Calu3 (cell line): Measurements from ENCODE around the gene MPV17L2. TPM values are rescaled to one million over a fixed set of nuclear protein-coding genes. Genes with fewer than 3 reads are reported as not detected.

Experiments used
- BruUV-seq: library from RNA; stranded (reverse); fragments of 400-500 nt; replicated peaks from 2 replicates; lab custom pipeline; 2021; lab: Mats Ljungman, UMichigan
- CTCF ChIA-PET: fragments of 300-600 bp; sonication (Branson Sonifier 250); formaldehyde crosslinking; loops from one replicate; lab custom pipeline; 2022; ENCODE audit warnings: antibody characterized with exemption; lab: Charles Lee
- DNase-seq: peaks from one replicate; pipeline ENCODE4 v3.0.0; 2022
- H3K27ac Mint-ChIP-seq: one replicate; pipeline ENCODE4 v1.8.0; 2022; ENCODE audit warnings: mixed read lengths; ENCODE audit not compliant: unreplicated experiment
- H3K27me3 Mint-ChIP-seq: one replicate; pipeline ENCODE4 v1.8.0; 2022; ENCODE audit warnings: mixed read lengths; ENCODE audit not compliant: unreplicated experiment
- H3K36me3 Mint-ChIP-seq: one replicate; pipeline ENCODE4 v1.8.0; 2022; ENCODE audit warnings: mild to moderate bottlenecking, moderate library complexity, mixed read lengths; ENCODE audit not compliant: insufficient read depth, unreplicated experiment
- H3K4me1 Mint-ChIP-seq: one replicate; pipeline ENCODE4 v1.8.0; 2022; ENCODE audit warnings: mild to moderate bottlenecking, low read depth, mixed read lengths; ENCODE audit not compliant: unreplicated experiment
- H3K4me3 Mint-ChIP-seq: one replicate; pipeline ENCODE4 v1.8.0; 2022; ENCODE audit warnings: mild to moderate bottlenecking, low read depth, moderate library complexity, mixed read lengths; ENCODE audit not compliant: unreplicated experiment
- H3K9me3 Mint-ChIP-seq: one replicate; pipeline ENCODE4 v1.8.0; 2022; ENCODE audit warnings: low read depth, mixed read lengths; ENCODE audit not compliant: unreplicated experiment
- intact Hi-C: fragments of 100-400 bp; cut with micrococcal nuclease; formaldehyde crosslinking; loops from one replicate; pipeline ENCODE4 v1.10.0; 2022; ENCODE audit not compliant: unreplicated experiment
- total RNA-seq: library from RNA; stranded (reverse); gene quantifications from 2 replicates; pipeline ENCODE4 v1.2.3, GENCODE V29; 2022
- TF ChIP-seq, protein P1 (sequence below): fragments of 200-600 bp; IDR thresholded peaks from one replicate; pipeline ENCODE4 v1.8.0; 2022; ENCODE audit warnings: antibody characterized with exemption; ENCODE audit not compliant: unreplicated experiment

MPV17L2 gene
- total RNA-seq, 1 experiment from 2014 or later: 10.9 TPM

DNA sequence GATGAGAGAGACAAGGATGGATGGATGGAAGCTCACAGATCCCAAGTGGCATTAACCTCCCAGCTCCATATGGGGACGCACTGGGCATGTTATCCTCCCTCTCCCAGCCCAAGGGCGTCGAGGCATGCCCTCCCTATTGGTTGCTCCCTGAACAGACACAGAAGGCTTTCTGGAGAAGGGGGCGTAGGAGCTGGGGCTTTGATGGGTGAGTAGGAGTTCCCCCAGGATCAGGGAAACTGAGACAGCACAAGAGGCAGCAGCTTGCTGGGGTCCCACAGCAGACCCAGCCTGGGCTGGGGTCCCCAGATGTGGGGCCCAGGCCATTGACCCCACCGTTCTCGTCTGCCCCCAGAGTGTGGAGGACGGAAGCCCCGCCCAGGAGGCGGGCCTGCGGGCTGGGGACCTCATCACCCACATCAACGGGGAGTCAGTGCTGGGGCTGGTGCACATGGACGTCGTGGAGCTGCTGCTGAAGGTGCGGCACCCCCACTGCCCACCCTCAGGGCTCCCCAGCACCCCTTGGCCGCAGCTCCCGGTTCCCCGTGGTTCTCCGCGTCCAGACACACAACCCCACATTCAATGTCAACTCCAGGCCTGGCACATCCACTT, 47.5 kb upstream of the MPV17L2 start:
- Mint-ChIP-seq H3K4me1 (no peaks in the 10 kb centered on the region), H3K27me3 (no peaks in the 10 kb centered on the region), H3K27ac (no peak overlapping the region), H3K36me3 (peaks cover 5% of the 10 kb centered on the region), H3K4me3 (no peak overlapping the region), H3K9me3 (no peaks in the 10 kb centered on the region)
- no peak for DNase-seq
- intact Hi-C loops: no loop called here
- TF ChIP-seq, protein P1, sequence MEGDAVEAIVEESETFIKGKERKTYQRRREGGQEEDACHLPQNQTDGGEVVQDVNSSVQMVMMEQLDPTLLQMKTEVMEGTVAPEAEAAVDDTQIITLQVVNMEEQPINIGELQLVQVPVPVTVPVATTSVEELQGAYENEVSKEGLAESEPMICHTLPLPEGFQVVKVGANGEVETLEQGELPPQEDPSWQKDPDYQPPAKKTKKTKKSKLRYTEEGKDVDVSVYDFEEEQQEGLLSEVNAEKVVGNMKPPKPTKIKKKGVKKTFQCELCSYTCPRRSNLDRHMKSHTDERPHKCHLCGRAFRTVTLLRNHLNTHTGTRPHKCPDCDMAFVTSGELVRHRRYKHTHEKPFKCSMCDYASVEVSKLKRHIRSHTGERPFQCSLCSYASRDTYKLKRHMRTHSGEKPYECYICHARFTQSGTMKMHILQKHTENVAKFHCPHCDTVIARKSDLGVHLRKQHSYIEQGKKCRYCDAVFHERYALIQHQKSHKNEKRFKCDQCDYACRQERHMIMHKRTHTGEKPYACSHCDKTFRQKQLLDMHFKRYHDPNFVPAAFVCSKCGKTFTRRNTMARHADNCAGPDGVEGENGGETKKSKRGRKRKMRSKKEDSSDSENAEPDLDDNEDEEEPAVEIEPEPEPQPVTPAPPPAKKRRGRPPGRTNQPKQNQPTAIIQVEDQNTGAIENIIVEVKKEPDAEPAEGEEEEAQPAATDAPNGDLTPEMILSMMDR: no peak
- no TSS peak for BruUV-seq
- CTCF ChIA-PET: no interaction called here

DNA sequence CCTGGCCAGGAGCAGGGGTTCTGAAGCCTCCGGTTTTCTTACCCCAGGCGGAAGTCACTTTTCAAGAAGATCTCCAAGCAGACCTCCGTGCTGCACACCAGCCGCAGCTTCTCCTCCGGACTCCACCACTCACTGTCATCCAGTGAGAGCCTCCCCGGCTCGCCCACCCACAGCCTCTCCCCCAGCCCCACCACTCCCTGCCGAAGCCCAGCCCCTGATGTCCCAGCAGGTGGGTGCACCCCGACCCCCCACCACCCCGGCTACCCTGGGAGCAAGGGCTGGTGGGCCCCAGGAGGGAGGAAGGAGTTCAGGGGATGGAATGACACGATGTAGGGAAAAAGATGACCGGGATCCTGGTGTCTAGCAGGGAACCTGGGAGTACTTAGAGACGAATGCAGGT, 45.6 kb upstream of the MPV17L2 start:
- no peak overlapping the region for H3K27ac Mint-ChIP-seq
- TF ChIP-seq, protein P1: no peak
- BruUV-seq: no TSS peak
- no peaks in the 10 kb centered on the region for H3K9me3 Mint-ChIP-seq
- H3K36me3 Mint-ChIP-seq: peaks cover 12% of the 10 kb centered on the region
- no peak overlapping the region for H3K4me3 Mint-ChIP-seq
- CTCF ChIA-PET: no interaction called here
- peaks cover 5% of the 10 kb centered on the region for H3K4me1 Mint-ChIP-seq
- no peaks in the 10 kb centered on the region for H3K27me3 Mint-ChIP-seq
- intact Hi-C loops: no loop called here
- no peak for DNase-seq

DNA sequence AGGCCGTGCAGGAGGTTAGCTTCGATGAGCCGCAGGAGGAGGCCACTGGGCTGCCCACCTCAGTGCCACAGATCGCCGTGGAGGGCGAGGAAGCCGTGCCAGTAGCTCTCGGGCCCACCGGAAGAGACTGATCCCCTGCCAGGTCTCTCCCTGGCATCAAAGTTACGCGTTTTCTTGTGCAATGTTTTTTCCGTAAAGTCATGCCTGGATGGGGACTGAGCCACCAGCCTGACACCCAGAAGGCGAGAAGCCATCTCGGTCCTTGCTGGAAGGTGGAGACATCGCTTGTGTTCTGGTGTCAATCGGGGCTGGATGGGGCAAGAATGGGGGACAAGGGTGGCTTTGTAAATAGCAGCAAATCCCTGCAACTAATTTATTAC, 43.4 kb upstream of the MPV17L2 start:
- Mint-ChIP-seq H3K36me3 (peaks cover 31% of the 10 kb centered on the region), H3K4me3 (no peak overlapping the region), H3K9me3 (no peaks in the 10 kb centered on the region), H3K27me3 (no peaks in the 10 kb centered on the region), H3K27ac (no peak overlapping the region), H3K4me1 (peaks cover 18% of the 10 kb centered on the region)
- TF ChIP-seq, protein P1: no peak
- CTCF ChIA-PET: no interaction called here
- DNase-seq: no peak
- intact Hi-C loops: no loop called here
- no TSS peak for BruUV-seq

DNA sequence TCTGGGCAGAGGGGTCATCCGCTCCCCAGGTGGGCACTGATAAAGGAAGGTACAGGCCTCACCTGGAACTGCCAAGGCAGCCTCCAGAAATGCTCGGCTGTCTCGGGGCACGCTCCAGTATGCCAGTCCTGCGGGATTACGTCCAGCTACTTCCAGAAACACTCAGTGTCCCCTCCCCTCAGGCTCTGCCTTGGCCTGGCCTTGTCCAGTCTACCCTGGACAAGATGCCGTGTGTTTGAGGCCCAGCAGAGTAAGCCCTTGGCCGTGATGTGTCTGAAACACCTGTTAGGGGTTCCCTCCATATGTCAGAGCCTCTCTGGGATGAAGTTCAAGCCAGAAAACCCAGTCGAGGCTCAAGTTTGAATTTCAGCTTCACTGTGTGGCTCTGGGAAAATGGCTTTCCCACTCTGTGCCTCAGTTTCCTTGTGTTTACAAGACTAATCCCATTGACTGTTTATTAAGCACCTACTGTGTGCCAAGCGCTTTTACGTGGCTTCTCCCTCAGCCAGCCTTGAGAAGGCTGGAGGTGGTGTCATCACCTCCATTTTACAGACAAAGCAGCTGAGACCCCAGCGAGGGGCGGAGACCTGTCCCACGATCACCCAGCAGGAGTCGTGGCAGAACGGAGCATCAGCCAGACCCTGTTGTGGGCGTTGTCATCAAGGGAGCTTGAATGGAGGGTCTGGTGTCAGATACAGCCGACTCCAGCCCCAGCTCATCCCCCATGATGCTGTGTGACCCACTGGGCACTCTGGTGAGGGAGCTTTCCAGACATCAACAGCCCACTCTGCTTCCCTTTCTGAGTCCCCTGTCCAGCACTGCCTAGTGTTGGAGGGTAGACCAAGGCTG, 42.0 kb upstream of the MPV17L2 start:
- Mint-ChIP-seq H3K36me3 (peaks cover 29% of the 10 kb centered on the region), H3K4me3 (peak overlapping the region; percentile 90), H3K27ac (no peak overlapping the region), H3K4me1 (peaks cover 20% of the 10 kb centered on the region), H3K9me3 (no peaks in the 10 kb centered on the region), H3K27me3 (no peaks in the 10 kb centered on the region)
- no peak for DNase-seq
- TF ChIP-seq, protein P1: no peak
- no TSS peak for BruUV-seq
- CTCF ChIA-PET: interaction anchor here (2.6 kb wide), 1 partner anchor 39 kb away, joined by 20 read pairs; no protein-coding TSS in a partner anchor
- intact Hi-C loops: loop anchor here (5.0 kb wide), 1 partner anchor 39 kb away; no protein-coding TSS in a partner anchor
